ENCODE results near the gene DACH2.

The DACH2 gene

GRCh38 chrX:86806786-86807185 lies 658.5 kb downstream of the DACH2 start:
- DNase-seq (ENCODE audit: low read depth): no peak

DNA sequence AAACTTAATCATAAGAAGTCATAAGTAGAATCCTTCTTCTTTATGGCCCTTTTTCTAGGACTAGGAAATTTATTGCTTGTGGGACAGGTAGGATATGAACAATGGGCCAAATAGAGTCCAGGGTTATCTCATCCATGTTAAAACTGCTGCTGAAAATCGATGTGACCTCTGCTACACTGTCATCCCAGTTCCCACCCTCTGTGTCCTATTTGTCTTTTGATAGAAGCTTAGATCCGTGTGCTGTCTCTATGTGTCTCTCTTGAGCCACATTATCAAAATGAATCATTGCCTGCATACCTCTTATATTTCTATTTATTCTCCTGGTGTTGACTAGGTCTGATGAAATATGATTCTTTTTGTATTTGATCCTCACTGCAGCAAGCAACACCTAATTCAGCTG lies 661.4 kb downstream of the DACH2 start:
- no peak for DNase-seq (ENCODE audit: low read depth)

GRCh38 chrX:86829786-86830185 lies 681.5 kb downstream of the DACH2 start:
- no peak for DNase-seq (ENCODE audit: low read depth)

DNA sequence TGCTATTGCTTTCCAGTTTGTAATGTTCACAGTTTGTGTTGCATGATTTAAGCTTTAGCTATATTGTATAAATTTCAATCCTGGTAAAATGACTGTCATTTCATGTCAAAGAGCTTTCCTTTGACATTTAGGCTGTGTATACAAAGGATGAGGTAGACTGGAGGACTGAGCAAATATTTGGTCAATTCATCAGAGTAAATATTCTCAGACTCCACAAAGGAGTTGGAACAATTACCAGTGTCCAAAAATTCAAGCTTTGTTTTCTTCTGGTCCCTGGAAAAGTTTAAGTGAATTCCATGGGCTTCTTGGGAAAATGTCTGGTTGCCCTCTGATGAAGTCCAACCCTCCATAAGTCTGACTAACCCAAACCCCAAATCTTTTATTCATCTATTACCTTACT lies 682.4 kb downstream of the DACH2 start:
- no peak for DNase-seq (ENCODE audit: low read depth)

DNA sequence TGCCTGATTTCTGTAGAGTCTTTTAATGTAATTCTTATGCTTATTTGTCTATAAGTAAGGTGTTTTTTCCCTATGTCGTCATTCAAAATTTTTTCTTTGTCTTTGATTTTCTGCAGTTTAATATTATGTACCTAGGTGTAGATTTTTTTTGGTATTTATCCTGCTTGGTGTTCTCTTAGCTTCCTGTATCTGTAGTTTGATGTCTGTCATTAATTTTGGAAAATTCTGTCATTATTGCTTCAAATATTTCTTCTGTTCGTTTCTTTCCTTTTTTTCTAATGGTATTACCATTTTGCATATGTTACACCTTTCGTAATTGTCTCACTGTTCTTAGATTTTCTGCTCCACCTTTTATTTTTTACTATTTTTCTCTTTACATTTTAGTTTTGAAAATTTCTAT lies 696.9 kb downstream of the DACH2 start:
- DNase-seq (ENCODE audit: low read depth): no peak

Data from activated T-cell treated with anti-CD3 and anti-CD28 coated beads for 1 hour (primary cell).